MV-4-11 (cell line): Measurements from ENCODE around the gene CAMK1D.
A peak's percentile ranks its signal among the peaks of the same experiment; 100 is the strongest.
"Not testable (repeated sequence)": the region's sequence is repeated elsewhere in the genome, so short reads cannot be mapped to it uniquely, and the experiment has no call there.

ENCODE experiments used
- DNase-seq: peaks from one replicate; lab custom pipeline; 2025; lab: John Stamatoyannopoulos, UW

The CAMK1D gene

DNA sequence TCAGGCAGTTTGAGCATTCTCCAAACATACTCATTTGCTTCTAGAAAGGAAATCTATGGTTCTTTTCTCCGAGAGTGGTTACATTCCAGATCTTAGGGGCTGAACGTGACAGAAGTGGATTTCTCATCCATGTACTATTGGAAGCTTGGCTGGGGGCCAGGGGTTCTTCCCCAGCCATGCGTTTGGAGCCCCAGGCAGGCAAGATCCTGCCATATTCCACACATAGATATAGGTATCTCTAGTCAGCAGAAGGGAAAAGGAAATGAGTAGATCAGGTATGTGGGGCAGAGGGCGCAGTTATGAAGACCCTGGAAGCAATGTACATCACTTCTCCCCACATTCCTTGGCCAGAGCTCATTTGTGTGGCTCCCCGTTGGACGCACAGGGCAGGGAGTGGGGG lies 352.3 kb downstream of the CAMK1D start:
- no peak for DNase-seq

DNA sequence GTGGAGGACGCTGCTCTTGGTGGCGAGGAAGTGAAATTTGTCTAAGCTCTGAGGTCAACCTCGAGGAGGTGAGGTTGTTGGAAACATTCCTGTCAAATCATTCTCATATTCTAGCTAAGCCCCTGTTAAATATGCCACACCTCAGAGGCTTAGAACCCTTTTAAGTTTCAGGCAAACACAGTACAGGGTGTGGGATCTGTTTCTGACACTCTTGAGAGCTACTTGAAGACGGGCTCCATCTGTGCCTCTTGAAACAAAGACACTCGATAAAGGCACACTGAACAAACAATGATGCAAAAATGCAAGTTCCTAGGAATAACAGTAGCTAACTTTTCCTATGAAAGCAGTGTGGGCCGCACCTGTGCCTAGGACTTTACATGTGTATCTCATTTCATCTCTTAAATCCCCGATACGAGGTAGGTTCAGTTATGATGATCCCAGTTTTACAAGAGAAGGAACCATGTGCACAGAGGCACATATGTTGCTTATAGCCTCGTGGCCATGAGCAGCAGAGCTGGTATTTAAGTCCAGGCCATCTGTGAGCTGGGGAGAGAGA lies 352.9 kb downstream of the CAMK1D start:
- no peak for DNase-seq

DNA sequence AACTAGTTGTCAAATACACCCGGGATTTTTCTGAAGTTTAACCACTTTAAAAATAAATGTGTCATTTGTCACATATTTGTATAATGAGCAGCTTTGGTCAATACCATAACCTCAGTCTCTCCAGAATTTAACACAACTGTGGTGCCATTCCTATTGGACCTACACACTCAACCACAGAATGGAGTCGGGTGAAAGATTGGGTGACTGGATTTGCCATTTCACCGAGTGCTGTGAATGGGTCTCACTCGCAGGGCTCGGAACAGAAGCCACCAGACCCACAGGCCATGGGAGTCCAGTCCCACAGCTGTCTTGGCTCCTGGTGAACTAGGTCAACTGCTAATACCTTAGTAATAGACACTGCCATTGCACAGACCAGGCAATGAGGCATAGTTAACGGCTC lies 353.8 kb downstream of the CAMK1D start:
- no peak for DNase-seq

DNA sequence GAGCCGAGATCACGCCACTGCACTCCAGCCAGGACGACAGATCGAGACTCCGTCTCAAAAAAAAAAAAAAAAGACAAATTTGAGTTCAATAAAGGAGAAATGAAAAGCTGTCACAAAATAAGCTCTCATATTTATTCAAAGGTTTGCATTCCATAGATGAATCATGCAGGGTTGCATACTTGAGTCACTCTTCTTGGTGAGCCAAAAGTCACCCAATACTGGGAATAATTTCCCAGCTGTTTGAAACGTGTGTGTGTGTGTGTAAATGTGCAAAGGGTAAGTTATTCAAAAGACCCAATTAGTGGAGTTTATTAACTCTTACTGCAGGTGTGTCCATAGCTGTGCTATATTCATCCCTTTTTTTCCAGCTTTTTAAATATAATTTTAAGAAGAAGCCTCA lies 354.5 kb downstream of the CAMK1D start:
- no peak for DNase-seq

DNA sequence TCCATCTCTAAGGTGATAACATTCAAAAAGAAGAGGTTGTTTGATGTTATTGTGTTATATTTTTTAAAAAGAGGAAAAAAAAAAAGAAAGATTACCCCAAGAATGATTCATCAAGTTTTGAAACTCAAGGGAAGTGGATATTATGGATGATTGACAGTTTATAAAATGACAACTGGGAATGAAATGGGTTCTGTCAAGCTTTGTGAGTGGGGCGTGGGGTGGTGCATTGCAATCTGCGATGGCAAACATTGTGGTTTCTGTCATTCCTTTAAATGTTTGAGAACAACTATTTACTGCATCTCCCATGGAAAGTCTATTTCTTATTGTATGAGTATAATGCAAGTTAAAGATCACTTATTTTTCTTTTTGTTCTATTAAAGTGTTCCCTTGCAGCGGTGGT lies 355.1 kb downstream of the CAMK1D start:
- DNase-seq = no peak

DNA sequence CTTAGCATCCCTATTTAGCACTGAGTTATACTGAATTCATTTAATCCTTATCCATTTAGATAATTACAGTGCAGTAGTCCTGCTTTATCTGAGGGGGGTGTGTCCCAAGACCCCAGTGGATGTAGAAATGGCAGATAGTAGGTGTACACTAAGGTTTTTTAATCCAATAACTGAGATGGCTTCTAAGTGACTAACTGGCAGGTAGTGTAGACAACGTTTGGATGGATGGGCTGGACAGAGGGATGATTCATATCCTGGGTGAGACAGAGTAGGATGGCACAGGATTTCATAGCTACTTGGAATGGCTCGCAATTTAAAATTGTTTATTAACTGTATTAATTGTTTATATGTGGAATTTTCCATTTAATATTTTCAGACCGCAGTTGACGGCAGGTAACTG lies 356.6 kb downstream of the CAMK1D start:
- DNase-seq = no peak

DNA sequence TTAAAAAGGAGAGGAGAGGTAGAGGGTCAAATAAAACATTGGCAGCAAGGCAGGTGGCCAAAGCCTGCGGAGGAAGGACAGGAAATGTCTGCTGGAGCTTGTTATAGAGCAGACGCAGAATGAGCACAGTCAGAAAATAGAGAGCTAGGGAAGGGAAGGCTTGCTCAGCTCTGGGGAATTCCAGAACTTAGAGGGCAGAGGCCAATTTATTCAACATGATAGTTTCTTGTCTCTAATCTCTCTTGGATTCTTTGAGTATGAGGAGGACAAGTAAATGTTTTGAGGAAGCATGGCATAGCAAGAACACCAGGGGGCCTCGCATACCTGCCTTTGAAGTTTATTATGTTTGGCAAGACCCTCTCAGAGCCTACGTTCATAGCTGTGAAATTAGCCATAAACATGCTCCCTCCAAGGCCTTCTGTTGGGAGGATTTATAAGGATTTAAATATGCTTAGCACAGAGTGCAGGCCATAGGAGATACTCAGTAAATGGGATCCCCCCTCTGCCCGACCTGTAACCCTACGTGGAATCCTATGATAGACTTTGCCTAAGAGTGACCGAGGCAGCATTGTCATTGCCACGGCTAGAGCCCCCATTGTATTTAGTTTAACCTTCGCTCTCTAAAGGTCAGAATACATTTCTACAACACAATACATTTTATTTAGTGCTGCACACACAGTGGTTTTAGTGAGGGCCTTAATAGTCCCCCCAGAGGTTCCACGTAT lies 358.3 kb downstream of the CAMK1D start:
- DNase-seq = peak; percentile 35

DNA sequence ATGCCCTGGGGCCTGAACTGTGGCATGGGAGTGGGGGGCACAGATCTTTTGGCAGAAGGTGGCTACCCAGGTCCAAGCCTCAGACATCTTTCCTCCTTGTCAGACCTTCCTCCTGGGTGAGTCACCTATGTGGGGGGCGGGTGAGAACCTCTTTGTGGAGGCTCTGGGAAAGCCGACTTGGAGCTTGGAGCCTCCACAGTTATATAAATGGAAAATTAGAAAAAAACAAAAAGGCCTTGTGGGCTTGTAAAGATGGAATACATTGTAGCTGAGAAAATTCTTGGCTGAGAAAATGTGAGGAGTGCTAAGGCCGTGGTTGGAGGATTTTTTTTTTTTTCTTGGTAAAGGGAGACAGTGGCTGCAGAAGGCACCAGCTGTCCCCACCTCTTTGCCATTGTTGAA lies 359.7 kb downstream of the CAMK1D start:
- no peak for DNase-seq

DNA sequence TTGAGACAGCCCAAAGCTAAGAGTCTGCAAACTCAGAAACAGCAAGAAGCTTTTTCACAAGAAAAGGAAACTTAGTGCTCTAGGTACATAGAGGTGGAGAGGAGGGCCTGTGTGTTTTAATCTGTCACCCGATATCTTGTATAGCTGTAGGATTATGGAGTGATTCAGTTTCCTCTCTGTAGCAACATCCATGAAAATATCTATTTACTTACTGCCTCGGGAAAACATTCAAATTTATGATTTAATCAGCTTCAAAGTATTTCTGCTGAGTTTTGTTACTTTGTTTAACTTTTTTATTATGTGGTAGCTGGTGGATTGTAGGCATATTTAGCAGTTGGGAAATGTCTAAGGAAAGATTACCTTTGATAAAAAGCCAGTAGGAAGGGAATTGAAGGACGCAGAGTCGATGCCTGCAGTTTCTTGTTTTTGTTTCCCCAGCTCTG lies 360.2 kb downstream of the CAMK1D start:
- no peak for DNase-seq

DNA sequence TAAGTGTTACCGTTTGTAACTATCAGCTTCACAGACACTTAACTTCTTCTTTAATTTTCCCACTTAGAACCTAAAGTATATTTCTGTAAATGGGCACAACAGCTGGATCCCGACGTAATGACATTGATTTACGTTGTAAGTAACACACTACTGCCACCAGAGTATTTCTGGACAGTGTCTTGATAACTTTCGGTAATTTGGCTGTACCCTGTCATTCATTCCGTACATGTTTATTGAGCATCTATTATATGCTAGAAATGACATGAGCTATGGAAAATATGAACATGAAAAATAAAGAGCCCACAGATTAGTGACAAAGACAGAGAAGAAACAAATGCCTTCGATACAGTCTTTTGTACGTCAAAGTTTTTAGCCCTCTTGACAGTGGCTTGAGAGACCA lies 360.8 kb downstream of the CAMK1D start:
- DNase-seq = no peak

DNA sequence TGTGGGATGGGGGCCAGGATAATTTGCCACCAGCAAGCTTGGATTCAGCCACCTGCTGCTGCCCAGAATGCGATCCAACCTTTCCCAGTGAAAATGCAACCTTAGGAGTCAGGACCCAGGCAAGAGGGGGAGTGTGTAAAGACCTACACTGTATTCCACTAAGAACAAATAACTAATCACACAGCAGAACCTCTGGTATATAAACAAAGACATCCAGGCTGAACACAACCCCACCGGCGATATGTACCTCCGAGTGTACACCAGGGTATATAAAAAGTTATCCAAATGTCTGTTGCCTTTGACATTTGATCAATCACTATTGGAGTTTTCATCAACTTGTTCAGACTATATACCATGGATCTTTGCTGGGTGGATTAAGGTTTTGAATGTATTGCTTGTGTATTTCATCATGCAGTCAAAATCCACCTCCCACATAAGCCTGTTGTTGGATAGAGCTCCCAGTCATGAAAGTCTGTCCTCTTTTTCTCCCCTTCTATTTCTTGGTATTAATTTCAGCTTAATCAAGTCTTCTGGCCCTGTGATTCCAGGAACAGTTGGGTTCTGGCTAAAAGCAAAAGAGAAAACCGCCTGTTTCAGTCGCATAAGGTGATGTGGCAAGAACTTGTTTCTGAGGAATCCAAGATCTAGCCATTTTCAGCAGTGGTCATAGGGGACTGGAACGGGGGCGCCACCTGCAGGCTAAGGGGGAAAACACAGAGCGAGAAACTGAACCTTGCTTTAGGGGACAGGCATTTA lies 361.4 kb downstream of the CAMK1D start:
- peak; percentile 76 for DNase-seq

DNA sequence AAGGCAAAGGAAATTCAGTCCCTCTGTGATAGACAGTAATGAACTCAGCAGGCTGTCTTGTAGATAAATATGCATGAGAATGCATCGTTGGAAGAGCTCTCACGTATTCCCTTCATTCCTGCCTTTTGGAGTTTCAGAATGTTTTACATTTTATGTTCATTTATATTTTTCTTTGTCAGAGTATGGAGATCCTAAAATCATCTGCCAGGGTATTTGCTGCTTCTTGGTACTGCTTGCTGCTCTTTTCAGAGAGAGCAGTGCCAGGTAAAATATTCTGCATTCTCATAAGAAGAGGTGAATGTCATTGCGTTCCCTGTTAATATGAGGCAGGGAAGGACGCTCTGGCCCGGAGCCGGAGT lies 362.0 kb downstream of the CAMK1D start:
- DNase-seq = no peak

DNA sequence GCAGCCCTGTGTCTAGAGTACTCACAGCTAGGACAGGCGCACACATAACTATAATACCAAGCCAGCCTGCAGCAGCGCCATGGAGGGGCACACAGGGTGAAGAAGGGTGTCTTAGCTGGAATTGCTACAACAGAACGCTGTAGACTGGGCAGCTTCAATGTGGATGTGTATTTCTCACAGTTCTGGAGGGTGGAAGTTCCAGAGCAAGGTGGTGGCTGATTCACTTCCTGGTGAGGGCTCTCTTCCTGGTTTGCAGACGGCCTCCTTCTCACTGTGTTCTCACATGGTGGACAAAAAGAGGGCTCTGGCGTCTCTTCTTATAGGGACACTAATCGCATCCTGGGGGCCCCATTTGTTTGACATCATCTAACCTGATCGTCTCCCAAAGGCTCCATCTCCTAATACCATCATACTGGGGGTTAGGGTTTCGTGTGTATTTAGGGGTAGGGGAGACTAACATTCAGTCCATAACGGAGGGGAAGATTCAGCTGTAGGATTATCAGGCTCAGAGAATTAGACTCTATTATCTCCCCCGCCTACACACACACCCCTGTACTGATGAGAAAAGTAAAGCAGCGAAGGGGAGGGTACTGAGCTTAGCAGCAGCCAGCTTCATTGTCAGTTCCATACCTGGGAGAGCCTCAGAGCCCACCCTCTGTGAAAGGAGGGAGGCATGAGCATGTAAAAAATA lies 363.1 kb downstream of the CAMK1D start:
- no peak for DNase-seq

DNA sequence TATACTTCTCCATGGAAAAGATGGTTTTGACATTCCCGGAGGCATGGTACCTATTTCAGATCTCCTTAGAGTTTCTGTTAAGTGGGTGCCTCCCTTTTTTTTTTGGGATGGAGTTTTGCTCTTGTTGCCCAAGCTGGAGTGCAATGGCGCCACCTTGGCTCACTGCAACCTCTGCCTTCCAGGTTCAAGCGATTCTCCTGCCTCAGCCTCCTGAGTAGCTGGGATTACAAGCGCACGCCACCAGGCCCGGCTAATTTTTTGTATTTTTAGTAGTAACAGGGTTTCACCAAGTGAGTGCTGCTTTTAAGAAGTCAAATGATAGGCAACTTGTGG lies 363.6 kb downstream of the CAMK1D start:
- not testable (repeated sequence) for DNase-seq

DNA sequence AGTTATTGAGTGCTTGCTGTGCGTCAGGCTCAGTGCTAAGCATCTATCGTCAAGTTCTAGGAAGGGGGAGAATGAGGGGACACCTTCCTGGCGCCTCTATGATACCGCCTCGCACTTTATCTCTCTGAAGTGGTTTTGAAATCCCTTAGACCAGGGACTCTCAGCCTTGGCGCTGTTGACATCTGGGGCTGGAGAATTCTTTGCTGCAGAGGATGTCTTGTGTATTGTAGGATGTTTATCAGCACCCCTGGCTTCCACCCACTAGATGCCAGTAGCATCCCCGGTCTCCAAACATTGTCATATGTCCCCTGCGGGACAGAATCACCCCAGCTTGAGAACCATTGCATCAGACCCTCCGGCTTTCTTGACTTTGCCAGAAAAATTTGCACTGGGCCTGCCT lies 366.7 kb downstream of the CAMK1D start:
- DNase-seq = no peak

DNA sequence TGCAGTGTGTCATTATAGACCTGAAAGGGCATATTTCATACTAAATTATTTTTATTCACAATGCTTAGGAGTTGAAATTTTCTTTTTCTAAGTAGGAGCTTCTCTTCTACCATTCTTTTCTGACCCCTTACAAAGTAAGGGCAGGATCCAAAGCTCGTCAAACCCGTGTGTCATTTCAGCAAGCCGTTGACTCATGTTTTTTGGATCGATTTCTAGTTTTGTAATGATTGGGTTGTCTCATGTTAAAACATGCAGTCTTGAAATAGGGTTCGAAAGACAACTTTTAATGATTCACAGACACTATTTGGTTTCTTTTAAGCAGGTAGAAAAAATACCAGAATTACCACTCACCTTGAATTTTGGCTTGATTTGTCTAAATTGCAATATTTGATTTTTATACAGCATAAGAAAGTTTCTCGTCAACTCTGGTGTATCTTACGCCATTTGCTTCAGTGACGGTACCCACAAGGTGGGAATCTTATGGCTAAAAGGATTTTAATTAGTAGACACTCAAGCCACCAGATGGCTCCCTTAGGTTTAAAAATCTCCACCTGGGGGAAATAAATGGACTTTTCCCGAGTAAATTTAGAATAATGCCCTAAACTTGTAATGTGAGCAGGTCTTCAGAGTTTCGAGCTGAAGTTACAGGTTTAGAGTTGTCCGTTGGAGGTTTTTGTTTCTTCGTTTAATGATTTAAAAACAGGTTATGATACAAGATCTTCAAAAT lies 368.8 kb downstream of the CAMK1D start:
- no peak for DNase-seq

DNA sequence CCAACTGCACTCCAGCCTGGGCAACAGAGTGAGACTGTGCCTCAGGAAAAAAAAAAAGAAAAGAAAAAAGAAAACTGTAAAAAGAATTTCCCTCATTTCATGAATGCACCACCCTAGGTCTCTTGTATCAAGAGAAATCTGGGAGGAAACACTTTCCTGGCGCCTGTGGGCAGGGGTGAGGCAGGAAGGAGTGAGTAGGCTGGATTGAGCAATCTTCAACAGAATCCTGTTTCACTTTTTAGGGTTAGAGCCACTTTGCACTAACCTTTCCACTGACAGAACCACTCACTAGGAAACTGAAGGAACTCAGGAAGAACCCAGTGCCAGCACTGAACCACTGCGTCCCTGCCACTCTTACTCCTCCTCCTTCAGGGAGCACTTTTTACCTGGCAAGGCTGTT lies 370.0 kb downstream of the CAMK1D start:
- DNase-seq = peak; percentile 71

DNA sequence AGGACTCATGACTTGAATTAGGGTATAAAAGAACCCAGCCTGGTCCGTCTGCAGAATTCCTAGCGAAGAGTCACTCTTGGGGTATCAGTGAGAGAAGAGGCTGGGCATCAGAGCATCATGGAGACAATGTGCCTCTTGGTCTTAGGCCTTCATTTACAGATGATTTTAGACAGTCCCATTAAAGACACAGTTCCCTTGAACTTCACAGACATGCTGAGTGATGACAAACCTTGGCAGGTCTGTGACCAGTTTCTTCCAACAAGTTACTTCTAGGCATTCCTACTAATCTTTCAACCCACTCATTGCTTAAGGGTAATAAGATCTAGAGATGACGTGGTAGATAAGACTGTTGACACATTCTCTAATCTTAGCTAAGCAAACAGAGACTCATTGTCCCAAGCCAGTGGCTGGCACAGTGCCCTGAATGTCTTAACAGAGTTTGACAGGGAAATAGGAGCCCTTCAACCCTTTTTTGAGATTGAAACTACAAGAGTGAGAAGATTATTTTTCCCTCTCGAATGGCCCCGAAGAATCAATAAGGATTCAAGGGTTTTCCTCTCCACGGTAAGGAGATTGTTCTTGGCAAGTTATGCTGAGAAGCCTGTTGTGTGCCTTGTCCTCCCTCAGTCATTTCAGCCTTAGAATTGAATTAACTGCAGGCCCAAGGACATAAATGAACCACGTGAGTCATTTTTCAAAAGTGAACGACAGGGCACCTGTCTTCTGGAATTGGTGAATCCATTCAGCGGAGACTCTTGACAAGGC lies 371.1 kb downstream of the CAMK1D start:
- peak; percentile 45 for DNase-seq

DNA sequence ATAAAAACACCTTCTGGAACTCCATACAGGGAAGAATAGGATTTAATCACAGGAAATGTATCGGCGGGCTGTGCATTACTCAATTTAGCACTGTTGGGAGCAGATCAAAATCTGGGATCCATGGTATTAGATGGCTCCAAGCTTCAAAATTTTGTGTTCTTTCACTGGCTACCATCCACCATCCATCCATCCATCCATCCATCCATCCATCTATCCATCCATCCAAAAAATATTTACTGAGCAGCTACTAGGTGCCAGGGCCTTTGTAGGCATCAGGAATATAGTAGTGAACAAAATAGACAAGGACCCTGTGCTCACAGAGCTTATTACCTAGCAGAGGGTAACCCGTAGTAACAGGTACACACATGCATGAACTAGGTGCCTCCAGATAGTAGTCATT lies 372.0 kb downstream of the CAMK1D start:
- DNase-seq = no peak

DNA sequence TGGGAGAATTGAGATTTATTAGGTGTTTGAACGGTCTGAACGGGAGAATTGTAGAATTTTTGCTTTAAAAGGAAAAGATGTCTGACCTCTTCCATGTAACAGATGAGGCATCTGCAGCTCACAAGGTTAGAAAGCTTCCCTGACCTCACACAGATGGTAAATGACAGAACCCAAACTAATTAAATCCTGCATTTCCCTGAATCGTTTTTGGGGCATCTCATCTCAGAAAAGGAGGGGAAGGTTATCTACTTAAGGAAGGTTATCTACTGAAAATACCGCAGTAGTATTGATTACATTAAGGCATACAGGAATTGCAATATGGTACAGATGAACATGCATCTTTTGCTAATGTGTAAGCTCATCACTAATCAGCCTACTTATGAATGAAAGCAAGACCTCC lies 373.9 kb downstream of the CAMK1D start:
- DNase-seq = no peak

DNA sequence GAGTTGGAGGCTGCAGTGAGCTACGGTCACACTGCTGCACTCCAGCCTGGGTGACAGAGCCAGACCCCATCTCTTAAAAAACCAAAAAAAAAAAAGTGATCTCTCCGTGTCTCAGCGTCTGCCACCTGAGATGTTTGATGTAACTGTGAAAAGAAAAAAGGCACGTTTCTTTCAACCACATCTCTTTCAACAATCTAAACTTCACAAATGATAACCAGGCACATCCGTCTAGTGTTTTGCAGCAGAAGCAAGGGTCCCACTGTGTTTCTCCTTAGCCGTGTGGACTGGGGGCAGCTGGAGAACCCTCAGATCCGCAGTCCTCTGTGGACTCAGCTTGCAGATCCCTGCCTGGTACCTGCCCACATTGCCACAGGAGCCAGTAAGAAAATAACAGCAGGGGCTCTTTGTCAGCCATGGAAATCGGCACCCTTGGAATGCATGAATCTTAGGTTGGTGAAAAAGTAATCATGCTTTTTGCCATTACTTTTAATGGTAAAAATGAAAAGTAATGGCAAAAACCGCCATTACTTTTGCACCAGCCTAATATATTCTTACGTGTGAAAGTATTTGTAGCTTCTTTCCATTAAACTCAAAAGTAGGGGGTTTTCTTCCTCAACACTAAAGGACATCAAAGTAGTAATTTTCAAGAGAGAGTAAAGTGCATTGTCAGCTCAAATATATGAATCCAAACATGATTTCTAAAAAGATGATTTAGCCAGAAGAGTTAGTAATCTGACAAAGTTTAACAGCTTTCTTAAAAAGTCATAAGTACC lies 375.6 kb downstream of the CAMK1D start:
- no peak for DNase-seq
